Adipocyte (in vitro differentiated cells): ENCODE data around the gene RSKR.
"Not testable (repeated sequence)": the region's sequence is repeated elsewhere in the genome, so short reads cannot be mapped to it uniquely, and the experiment has no call there.

Experiments used
- DNase-seq: peaks from one replicate; pipeline ENCODE4 v3.0.0-alpha.2; 2015; ENCODE audit warnings: low read depth
- H3K27me3 ChIP-seq: replicated peaks from 2 replicates; pipeline ENCODE4 v1.7.0; 2013; ENCODE audit warnings: mild to moderate bottlenecking, low read length, moderate library complexity; ENCODE audit not compliant: control insufficient read depth, insufficient read depth
- H3K36me3 ChIP-seq: 2 replicates; pipeline ENCODE4 v1.7.0; 2013; ENCODE audit warnings: low read length, mild to moderate bottlenecking, moderate library complexity; ENCODE audit not compliant: control insufficient read depth, insufficient read depth, severe bottlenecking
- H3K4me1 ChIP-seq: 2 replicates; pipeline ENCODE4 v1.7.0; 2013; ENCODE audit warnings: mild to moderate bottlenecking, low read length, moderate library complexity; ENCODE audit not compliant: control insufficient read depth, insufficient read depth
- H3K4me3 ChIP-seq: 2 replicates; pipeline ENCODE4 v1.7.0; 2013; ENCODE audit warnings: mild to moderate bottlenecking, low read length, moderate library complexity
- H3K9ac ChIP-seq: 2 replicates; pipeline ENCODE4 v1.7.0; 2013; ENCODE audit warnings: mild to moderate bottlenecking, low read length, moderate library complexity
- H3K9me3 ChIP-seq: 2 replicates; pipeline ENCODE4 v1.7.0; 2013; ENCODE audit warnings: mild to moderate bottlenecking, low read length, moderate library complexity; ENCODE audit not compliant: control insufficient read depth

The RSKR gene

DNA sequence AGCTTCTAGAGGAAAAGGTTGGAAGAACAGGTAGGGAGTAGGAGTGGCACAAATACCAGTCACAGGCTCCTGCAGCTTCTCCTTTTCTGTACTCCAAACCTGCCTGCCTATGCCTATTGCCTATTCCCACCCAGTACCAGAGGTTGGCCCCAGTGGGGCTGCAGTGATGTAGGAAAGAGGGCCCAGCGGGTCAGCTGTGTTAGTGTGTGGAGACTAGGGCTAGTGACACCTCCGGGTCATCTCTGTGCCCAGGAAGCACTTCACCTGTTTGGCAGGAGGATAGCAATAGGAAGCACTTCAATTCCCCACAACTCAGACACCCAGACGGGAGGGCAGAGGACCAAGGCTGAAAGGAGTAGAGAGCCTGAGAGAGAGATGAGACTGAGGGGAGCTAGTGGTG, 38.0 kb downstream of the RSKR start:
- H3K36me3 ChIP-seq, H3K9me3 ChIP-seq, H3K4me3 ChIP-seq, H3K9ac ChIP-seq, DNase-seq, H3K27me3 ChIP-seq: not testable (repeated sequence)
- peaks cover 19% of the 10 kb centered on the region for H3K4me1 ChIP-seq

DNA sequence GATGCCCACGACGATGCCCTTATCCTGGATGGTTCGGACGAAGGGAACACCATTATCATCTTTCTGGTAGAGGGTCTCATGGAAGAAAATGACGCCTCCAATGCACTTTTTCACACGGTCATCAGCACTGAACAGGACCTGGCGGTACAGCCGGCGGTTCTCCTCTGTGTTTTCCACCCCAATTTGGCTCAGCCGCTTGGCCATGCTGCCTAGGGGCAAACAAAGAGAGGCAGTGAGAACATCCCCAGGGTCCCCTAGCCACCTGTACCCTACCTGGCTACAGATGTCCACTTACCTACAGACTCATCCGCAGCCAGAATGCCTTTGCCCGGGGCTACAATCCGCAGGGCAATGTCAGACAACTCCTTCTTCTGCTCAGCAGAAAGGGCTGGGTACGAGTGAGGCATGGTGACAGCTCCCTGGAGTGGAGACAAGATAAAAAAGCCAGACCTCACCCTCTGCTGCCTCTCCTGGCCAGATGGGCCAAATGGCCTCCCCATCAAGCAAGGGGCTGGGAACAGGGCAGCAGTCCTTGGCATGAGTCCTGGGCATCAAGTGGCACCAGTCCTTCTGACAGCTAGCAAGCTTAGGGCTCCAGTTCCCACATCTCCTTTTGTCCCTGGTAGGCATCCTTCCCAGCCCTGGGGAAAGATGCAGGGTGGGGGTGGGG, 38.7 kb downstream of the RSKR start:
- Histone ChIP-seq H3K4me1 (peaks cover 22% of the 10 kb centered on the region), H3K9ac (no peak overlapping the region), H3K4me3 (no peak overlapping the region), H3K36me3 (peaks cover 3% of the 10 kb centered on the region), H3K27me3 (no peaks in the 10 kb centered on the region), H3K9me3 (no peaks in the 10 kb centered on the region)
- DNase-seq: no peak

DNA sequence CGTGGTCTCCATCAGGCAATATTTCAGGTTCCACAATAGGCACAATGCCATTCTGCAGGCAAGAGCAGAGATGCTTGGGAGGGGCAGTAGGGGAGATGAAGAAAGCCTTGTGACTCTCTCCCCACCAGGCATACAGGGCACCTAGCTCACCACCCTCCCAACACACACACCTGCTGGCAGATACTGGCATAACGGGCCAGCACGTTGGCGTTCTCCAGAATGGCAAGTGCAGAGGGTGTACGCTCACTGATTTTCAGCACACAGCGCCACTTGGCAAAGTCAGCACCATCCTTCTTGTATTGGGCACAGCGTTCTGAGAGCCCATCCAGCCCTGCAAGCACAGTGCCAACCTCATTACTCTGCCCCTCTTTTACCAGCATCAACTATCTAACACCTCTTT, 39.5 kb downstream of the RSKR start:
- H3K9ac ChIP-seq: no peak overlapping the region
- H3K27me3 ChIP-seq: no peaks in the 10 kb centered on the region
- H3K9me3 ChIP-seq: no peaks in the 10 kb centered on the region
- peaks cover 3% of the 10 kb centered on the region for H3K36me3 ChIP-seq
- peaks cover 25% of the 10 kb centered on the region for H3K4me1 ChIP-seq
- H3K4me3 ChIP-seq: no peak overlapping the region
- DNase-seq: no peak

DNA sequence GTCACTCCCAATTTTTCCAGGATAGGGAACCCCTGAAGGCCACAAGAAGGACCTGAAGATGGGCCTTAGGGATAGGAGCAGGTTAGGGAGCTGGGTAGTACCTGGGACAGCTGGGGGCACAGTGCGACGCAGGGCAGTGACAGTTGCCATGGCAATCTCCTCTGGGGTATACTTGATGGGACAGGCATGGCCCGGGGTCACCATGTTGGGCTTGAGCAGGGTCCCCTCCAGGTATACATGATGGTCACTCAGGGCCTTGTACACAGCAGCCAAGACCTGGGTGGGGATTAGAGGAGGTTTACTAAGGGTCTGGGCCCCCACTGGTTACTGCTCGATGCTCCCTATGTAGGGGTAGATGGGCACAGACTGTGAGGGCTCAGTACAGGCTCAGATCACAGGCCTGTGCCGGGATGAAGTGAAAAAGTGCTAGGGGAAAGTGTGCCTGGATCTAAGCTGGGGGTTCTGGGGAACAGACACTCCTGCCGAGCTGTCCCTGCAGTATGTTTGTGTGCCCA, 40.0 kb downstream of the RSKR start:
- no peak for DNase-seq
- Histone ChIP-seq H3K9me3 (no peaks in the 10 kb centered on the region), H3K36me3 (peaks cover 3% of the 10 kb centered on the region), H3K27me3 (no peaks in the 10 kb centered on the region), H3K4me3 (no peak overlapping the region), H3K9ac (no peak overlapping the region), H3K4me1 (peaks cover 25% of the 10 kb centered on the region)

DNA sequence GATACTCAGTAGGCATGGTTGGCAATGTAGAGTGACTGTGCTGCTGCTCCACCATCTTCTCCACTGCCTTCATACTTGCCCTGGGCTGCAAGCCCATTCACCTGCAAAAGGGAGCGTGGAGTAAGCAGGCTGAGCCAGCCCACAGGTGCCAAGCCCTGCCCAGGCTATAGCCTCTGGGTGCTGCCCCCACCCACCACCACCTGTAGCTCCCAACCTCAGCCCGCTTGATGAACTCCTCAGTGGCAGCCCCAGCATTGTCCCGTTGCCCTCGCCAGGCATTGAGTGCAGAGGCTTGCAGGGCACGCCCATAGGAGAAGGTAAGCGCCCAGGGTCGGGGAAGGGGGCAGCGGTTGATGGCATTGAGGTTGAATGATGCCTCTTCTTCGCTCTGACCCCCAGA, 40.5 kb downstream of the RSKR start:
- H3K9me3 ChIP-seq: no peaks in the 10 kb centered on the region
- no peak overlapping the region for H3K9ac ChIP-seq
- no peak for DNase-seq
- no peaks in the 10 kb centered on the region for H3K27me3 ChIP-seq
- peaks cover 25% of the 10 kb centered on the region for H3K4me1 ChIP-seq
- H3K36me3 ChIP-seq: peaks cover 2% of the 10 kb centered on the region
- H3K4me3 ChIP-seq: no peak overlapping the region

DNA sequence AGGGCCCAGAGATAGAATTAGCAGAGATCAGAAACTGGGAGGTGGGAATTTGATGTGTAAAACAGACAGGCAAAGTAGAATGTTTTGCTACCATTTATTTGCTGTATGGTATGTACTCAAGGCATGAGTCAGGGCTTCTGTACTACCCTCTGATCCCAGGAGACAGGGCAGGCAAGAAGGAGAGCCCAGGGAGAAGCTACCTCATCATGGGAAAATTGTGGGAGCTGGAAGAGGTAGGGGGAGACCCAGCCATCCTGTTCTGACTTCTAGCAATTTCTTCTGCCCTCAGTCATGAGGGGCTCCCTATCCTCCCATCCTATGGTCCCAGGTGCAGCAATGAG, 41.0 kb downstream of the RSKR start:
- no peaks in the 10 kb centered on the region for H3K27me3 ChIP-seq
- no peak for DNase-seq
- no peaks in the 10 kb centered on the region for H3K36me3 ChIP-seq
- H3K4me1 ChIP-seq: peaks cover 25% of the 10 kb centered on the region
- no peak overlapping the region for H3K4me3 ChIP-seq
- H3K9me3 ChIP-seq: no peaks in the 10 kb centered on the region
- H3K9ac ChIP-seq: no peak overlapping the region

DNA sequence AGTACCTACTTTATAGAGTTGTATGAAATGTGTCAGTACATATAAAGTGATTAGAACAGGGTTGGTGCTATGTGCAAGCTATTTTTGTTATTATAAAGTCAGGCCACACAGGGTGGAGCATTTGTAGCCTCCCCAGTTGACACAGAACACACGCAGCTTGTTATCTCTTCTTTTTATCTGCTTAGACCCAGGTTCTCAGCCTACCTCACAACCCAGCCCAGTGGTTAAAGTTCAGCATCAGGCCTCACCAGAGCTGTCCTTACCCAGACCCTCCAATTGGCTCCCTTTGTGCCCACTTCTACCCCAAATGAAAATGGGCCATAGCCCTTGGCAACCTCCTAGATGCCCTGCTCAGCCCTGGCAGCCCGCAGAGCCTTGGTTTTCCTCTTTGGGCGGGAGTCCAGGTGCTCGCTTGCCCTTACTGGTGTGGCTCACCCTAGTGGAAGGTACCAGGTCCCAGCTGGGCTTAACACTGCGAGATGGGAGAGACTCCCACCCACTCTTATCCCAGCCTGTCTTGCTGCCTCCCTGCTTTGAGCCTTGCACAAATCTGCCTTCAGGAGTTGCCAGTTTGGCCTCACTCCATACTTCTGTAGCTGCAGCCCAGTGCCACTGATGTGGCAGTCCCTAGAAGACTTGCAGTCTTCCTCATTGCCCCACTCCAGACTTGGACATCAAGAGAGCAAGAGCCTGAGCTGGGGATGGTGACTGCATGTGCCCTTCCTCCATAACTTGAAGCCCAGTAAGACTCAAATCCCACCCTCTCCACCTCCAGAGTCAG, 41.5 kb downstream of the RSKR start:
- peak overlapping the region; percentile 92 for H3K4me3 ChIP-seq
- H3K9me3 ChIP-seq: no peaks in the 10 kb centered on the region
- peaks cover 4% of the 10 kb centered on the region for H3K36me3 ChIP-seq
- H3K4me1 ChIP-seq: peaks cover 25% of the 10 kb centered on the region
- no peaks in the 10 kb centered on the region for H3K27me3 ChIP-seq
- no peak for DNase-seq
- H3K9ac ChIP-seq: peak overlapping the region; percentile 90

DNA sequence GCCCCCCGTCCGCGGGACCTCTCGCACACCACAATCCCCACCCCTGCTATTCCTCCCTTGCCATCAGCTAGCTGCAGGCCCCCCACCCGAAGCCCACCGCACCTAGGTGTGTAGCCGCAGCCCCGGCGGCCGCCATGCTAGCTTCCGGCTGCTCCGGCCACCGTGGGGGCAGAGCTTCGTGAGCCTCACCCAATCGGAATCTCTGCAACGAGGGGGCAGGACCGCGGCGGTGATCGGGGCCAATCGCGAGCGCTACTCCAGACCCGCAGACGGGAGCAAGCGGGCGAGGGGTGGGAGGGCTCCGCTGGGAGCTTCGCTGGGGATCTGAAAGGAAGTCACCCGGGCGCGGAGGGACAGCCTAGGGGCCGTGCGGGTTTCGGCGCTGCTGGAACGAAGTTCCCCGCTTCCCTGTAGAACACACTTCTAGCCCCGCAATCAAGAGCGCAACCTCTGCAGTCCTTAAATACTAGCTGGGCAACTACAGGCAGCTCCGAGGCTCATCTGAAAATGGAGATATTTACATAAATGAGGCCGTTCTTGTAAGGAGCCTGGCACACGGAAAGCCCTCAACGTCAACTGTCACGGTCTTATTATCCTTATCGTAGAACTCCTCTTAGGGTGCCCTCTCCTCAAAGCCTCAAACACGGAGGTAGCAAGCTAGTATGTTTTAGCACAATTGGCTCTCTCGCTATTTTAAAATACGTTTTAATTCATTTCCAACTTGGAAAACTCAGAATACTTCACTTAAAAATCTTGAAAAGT, 42.4 kb downstream of the RSKR start, which contains the start of gene PIGS:
TSS of gene PIGS (minus strand) at position 164 of the 762 bp plus-strand sequence. CDS start at position 136, 28 bp downstream.
- Histone ChIP-seq H3K4me1 (peaks cover 18% of the 10 kb centered on the region), H3K36me3 (peaks cover 4% of the 10 kb centered on the region), H3K9ac (peak within 1 kb of the TSS; percentile 90), H3K9me3 (no peaks in the 10 kb centered on the region), H3K27me3 (no peaks in the 10 kb centered on the region), H3K4me3 (peak within 1 kb of the TSS; percentile 92)
- DNase-seq: peak; percentile 98

DNA sequence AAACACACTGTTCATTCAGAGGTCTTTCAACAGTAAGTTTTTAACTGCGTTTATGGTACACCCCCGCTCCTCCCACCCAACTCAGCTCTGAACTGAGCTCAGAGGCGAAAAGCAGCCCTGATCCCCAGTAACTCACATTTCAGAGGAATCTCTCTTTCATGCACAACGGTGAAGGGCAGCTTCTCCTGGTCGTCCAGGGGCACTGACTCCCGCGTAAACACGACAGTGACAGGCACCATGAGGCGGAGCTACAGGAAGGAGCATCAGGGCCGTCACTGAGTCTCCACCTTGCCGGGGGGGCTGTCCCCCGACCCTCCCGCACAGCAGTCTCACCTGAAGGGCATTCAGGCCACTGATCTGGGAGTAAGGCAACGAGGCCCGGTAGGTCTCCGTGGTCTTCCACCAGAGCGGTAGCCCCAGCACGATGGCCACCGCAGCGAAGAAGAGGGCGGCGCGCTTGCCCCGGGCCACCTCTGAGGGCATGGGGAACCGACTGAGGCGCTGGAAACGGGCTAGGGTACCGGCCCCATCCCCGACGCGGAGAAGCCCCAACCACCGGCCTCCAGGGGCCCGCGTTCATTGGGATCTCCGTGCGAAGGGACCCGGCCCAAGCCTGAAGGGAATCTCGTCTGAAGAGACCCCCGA, 43.1 kb downstream of the RSKR start:
- H3K4me1 ChIP-seq: peaks cover 18% of the 10 kb centered on the region
- peak overlapping the region; percentile 90 for H3K9ac ChIP-seq
- DNase-seq: peak; percentile 57

DNA sequence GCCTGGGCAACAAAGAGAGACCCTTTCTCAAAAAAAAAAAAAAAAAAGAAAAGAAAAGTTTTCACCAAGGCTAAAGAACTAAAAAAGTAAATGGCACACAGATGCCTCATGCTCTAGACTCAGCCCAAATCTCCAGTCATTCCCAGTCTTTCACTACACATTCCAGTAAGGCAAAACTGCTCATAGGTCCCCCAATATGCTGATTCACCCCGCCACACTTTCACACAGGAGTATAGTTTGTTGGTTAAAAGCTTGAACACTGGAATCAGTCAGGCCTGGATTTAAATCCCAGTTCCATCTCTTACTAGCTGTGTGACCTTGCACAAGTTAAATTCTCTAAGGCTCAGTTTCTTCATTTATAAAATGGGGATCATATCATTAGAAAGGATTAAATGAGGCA, 44.5 kb downstream of the RSKR start:
- no peaks in the 10 kb centered on the region for H3K27me3 ChIP-seq
- H3K36me3 ChIP-seq: peaks cover 4% of the 10 kb centered on the region
- peaks cover 18% of the 10 kb centered on the region for H3K4me1 ChIP-seq
- H3K9me3 ChIP-seq: no peaks in the 10 kb centered on the region
- DNase-seq: no peak
- no peak overlapping the region for H3K9ac ChIP-seq
- H3K4me3 ChIP-seq: no peak overlapping the region

More for the DNA sequence above, 43.1 kb downstream of the RSKR start:
- H3K9me3 ChIP-seq: no peaks in the 10 kb centered on the region
- peak overlapping the region; percentile 92 for H3K4me3 ChIP-seq
- no peaks in the 10 kb centered on the region for H3K27me3 ChIP-seq
- H3K36me3 ChIP-seq: peaks cover 4% of the 10 kb centered on the region

DNA sequence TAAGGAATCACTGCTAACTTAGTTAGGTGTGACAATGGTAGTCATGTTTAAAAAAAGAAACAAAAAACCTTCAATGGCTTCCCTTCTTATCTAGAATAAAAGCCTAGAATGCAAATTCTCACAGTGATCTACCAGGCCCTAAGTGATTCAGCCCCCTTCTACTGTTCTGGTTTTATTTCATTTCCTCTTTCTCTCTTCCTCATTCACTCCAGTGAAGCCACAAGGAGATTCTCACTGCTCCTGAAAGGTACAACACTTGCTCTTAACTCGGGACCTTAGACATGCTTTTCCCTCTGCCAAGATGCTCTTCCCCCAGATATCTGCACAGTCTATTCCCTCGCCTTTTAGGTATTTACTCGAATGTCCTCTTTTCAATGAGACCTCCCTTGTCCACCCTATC, 46.4 kb downstream of the RSKR start:
- no peaks in the 10 kb centered on the region for H3K27me3 ChIP-seq
- peaks cover 4% of the 10 kb centered on the region for H3K36me3 ChIP-seq
- no peak overlapping the region for H3K9ac ChIP-seq
- peaks cover 24% of the 10 kb centered on the region for H3K4me1 ChIP-seq
- no peak for DNase-seq
- no peak overlapping the region for H3K4me3 ChIP-seq
- no peaks in the 10 kb centered on the region for H3K9me3 ChIP-seq
